ENCODE data around the gene CCL25. TPM values are rescaled to one million over a fixed set of nuclear protein-coding genes. Genes with fewer than 3 reads are reported as not detected.
"Not testable (repeated sequence)": the region's sequence is repeated elsewhere in the genome, so short reads cannot be mapped to it uniquely, and the experiment has no call there.

The CCL25 gene
- total RNA-seq, 1 donor from 2014 or later: not detected

GRCh38 chr19:8096071-8096470, 43.5 kb downstream of the CCL25 start:
- no peak for DNase-seq (ENCODE audit: low read depth)
- no peak overlapping the region for H3K4me3 ChIP-seq (ENCODE audit: low read depth, low read length)
- H3K27me3 ChIP-seq (ENCODE audit: control insufficient read depth, insufficient read depth, low read length): no peaks in the 10 kb centered on the region
- TF ChIP-seq CTCF (IDR thresholded peaks at IDR 0.05; ENCODE audit: insufficient read depth, low read length, poor library complexity, severe bottlenecking): no peak
- no peaks in the 10 kb centered on the region for H3K36me3 ChIP-seq (ENCODE audit: control insufficient read depth, insufficient read depth, low read length)

- Histone ChIP-seq H3K36me3 (ENCODE audit: control insufficient read depth, insufficient read depth, low read length) (no peaks in the 10 kb centered on the region), H3K27me3 (ENCODE audit: control insufficient read depth, insufficient read depth, low read length) (no peaks in the 10 kb centered on the region), H3K4me3 (ENCODE audit: low read depth, low read length) (no peak overlapping the region)
- TF ChIP-seq CTCF (IDR thresholded peaks at IDR 0.05; ENCODE audit: insufficient read depth, low read length, poor library complexity, severe bottlenecking): no peak
- no peak for DNase-seq (ENCODE audit: low read depth)
Measured at GRCh38 chr19:8097198-8097597, 44.6 kb downstream of the CCL25 start.

- no peak for TF ChIP-seq CTCF (IDR thresholded peaks at IDR 0.05; ENCODE audit: insufficient read depth, low read length, poor library complexity, severe bottlenecking)
- no peaks in the 10 kb centered on the region for H3K27me3 ChIP-seq (ENCODE audit: control insufficient read depth, insufficient read depth, low read length)
- H3K4me3 ChIP-seq (ENCODE audit: low read depth, low read length): no peak overlapping the region
- no peaks in the 10 kb centered on the region for H3K36me3 ChIP-seq (ENCODE audit: control insufficient read depth, insufficient read depth, low read length)
- DNase-seq (ENCODE audit: low read depth): no peak
Measured at GRCh38 chr19:8097681-8098567, 45.4 kb downstream of the CCL25 start.

- no peaks in the 10 kb centered on the region for H3K36me3 ChIP-seq (ENCODE audit: control insufficient read depth, insufficient read depth, low read length)
- no peaks in the 10 kb centered on the region for H3K27me3 ChIP-seq (ENCODE audit: control insufficient read depth, insufficient read depth, low read length)
- no peak overlapping the region for H3K4me3 ChIP-seq (ENCODE audit: low read depth, low read length)
- no peak for DNase-seq (ENCODE audit: low read depth)
- TF ChIP-seq CTCF (IDR thresholded peaks at IDR 0.05; ENCODE audit: insufficient read depth, low read length, poor library complexity, severe bottlenecking): no peak
Measured at GRCh38 chr19:8101311-8101710, 48.8 kb downstream of the CCL25 start.

- H3K36me3 ChIP-seq (ENCODE audit: control insufficient read depth, insufficient read depth, low read length); H3K27me3 ChIP-seq (ENCODE audit: control insufficient read depth, insufficient read depth, low read length); DNase-seq (ENCODE audit: low read depth); H3K4me3 ChIP-seq (ENCODE audit: low read depth, low read length): not testable (repeated sequence)
Measured at GRCh38 chr19:8101910-8102309, 49.4 kb downstream of the CCL25 start.

- no peaks in the 10 kb centered on the region for H3K27me3 ChIP-seq (ENCODE audit: control insufficient read depth, insufficient read depth, low read length)
- no peak overlapping the region for H3K4me3 ChIP-seq (ENCODE audit: low read depth, low read length)
- DNase-seq (ENCODE audit: low read depth): no peak
- no peak for TF ChIP-seq CTCF (IDR thresholded peaks at IDR 0.05; ENCODE audit: insufficient read depth, low read length, poor library complexity, severe bottlenecking)
- H3K36me3 ChIP-seq (ENCODE audit: control insufficient read depth, insufficient read depth, low read length): no peaks in the 10 kb centered on the region
Measured at GRCh38 chr19:8105471-8105870, 52.9 kb downstream of the CCL25 start.
